Astrocyte (in vitro differentiated cells and primary cell): ENCODE results near the gene FBXO7. TPM values are rescaled to one million over a fixed set of nuclear protein-coding genes. Genes with fewer than 3 reads are reported as not detected.

Source experiments
- DNase-seq: peaks from one replicate; pipeline ENCODE4 v3.0.0-alpha.2; 2010; ENCODE audit warnings: low read depth
- FAIRE-seq: peaks from 2 replicates; lab custom pipeline; 2011; peaks lifted over from hg19 to GRCh38; lab: Jason Lieb, UNC
- H2AFZ ChIP-seq: 2 replicates; pipeline ENCODE4 v1.6.0; 2012; ENCODE audit warnings: low read depth, low read length, inconsistent platforms
- H3K27ac ChIP-seq: 2 replicates; pipeline ENCODE4 v1.5.1; 2011; ENCODE audit warnings: low read depth, low read length, inconsistent platforms
- H3K27me3 ChIP-seq: 2 replicates; pipeline ENCODE4 v1.6.0; 2011; ENCODE audit warnings: low read length, inconsistent platforms; ENCODE audit not compliant: insufficient read depth
- H3K36me3 ChIP-seq: 2 replicates; pipeline ENCODE4 v1.5.1; 2011; ENCODE audit warnings: low read length, inconsistent platforms; ENCODE audit not compliant: insufficient read depth
- H3K4me1 ChIP-seq: 2 replicates; pipeline ENCODE4 v1.5.1; 2011; ENCODE audit warnings: low read length, inconsistent platforms; ENCODE audit not compliant: insufficient read depth
- H3K4me2 ChIP-seq: 2 replicates; pipeline ENCODE4 v1.6.0; 2012; ENCODE audit warnings: low read length, inconsistent platforms
- H3K4me3 ChIP-seq: 2 replicates; pipeline ENCODE4 v1.5.1; 2011; ENCODE audit warnings: low read depth, mild to moderate bottlenecking, low read length, inconsistent platforms; ENCODE audit not compliant: insufficient read depth
- H3K79me2 ChIP-seq: 2 replicates; pipeline ENCODE4 v1.6.0; 2012; ENCODE audit warnings: mild to moderate bottlenecking, low read length, inconsistent platforms; ENCODE audit not compliant: insufficient read depth
- H3K9ac ChIP-seq: 2 replicates; pipeline ENCODE4 v1.6.0; 2012; ENCODE audit warnings: mild to moderate bottlenecking, low read length, inconsistent platforms
- H3K9me3 ChIP-seq: 2 replicates; pipeline ENCODE4 v1.5.1; 2012; ENCODE audit warnings: low read depth, mild to moderate bottlenecking, low read length, inconsistent platforms; ENCODE audit not compliant: insufficient read depth
- H4K20me1 ChIP-seq: 2 replicates; pipeline ENCODE4 v1.6.0; 2012; ENCODE audit warnings: low read length, inconsistent platforms; ENCODE audit not compliant: insufficient read depth
- H3K27ac Mint-ChIP-seq: one replicate; pipeline ENCODE4 v1.8.0; 2021; ENCODE audit warnings: mild to moderate bottlenecking, mixed read lengths; ENCODE audit not compliant: unreplicated experiment
- H3K27me3 Mint-ChIP-seq: one replicate; pipeline ENCODE4 v1.8.0; 2021; ENCODE audit warnings: low read depth, mixed read lengths; ENCODE audit not compliant: unreplicated experiment
- H3K36me3 Mint-ChIP-seq: one replicate; pipeline ENCODE4 v1.8.0; 2021; ENCODE audit warnings: low read depth, mixed read lengths; ENCODE audit not compliant: unreplicated experiment
- H3K4me1 Mint-ChIP-seq: one replicate; pipeline ENCODE4 v1.8.0; 2021; ENCODE audit warnings: low read depth, mixed read lengths; ENCODE audit not compliant: unreplicated experiment
- H3K4me3 Mint-ChIP-seq: one replicate; pipeline ENCODE4 v1.8.0; 2021; ENCODE audit warnings: mild to moderate bottlenecking, moderate library complexity, mixed read lengths; ENCODE audit not compliant: unreplicated experiment
- H3K9me3 Mint-ChIP-seq: one replicate; pipeline ENCODE4 v1.8.0; 2021; ENCODE audit warnings: mild to moderate bottlenecking, mixed read lengths; ENCODE audit not compliant: unreplicated experiment
- CTCF ChIP-seq: IDR thresholded peaks from 2 replicates; pipeline ENCODE4 v1.5.1; 2011; ENCODE audit warnings: low read depth, mild to moderate bottlenecking, inconsistent platforms, low read length, moderate library complexity; ENCODE audit not compliant: insufficient read depth
- EZH2 ChIP-seq: IDR thresholded peaks from 2 replicates; pipeline ENCODE4 v1.6.1; 2012; ENCODE audit warnings: mild to moderate bottlenecking, low read length, inconsistent platforms; ENCODE audit not compliant: insufficient read depth
- total RNA-seq: library from RNA; stranded (reverse); gene quantifications from 2 replicates; pipeline ENCODE4 v1.2.1, GENCODE V29; 2021

FBXO7 gene
- total RNA-seq, 1 donor from 2014 or later, result 85.9 TPM

- H3K36me3 Mint-ChIP-seq, result no peaks in the 10 kb centered on the region
- no peak overlapping the region for H3K27ac Mint-ChIP-seq
- FAIRE-seq, result no peak
These were observed 61.0 kb downstream of the FBXO7 start for GRCh38 chr22:32535531-32536190.

GRCh38 chr22:32536352-32536751 lies 61.7 kb downstream of the FBXO7 start:
- TF ChIP-seq CTCF, result no peak
- Histone ChIP-seq H3K9ac (no peak overlapping the region), H3K4me3 (no peak overlapping the region), H3K79me2 (no peaks in the 10 kb centered on the region), H3K36me3 (no peaks in the 10 kb centered on the region), H3K4me2 (no peak overlapping the region), H3K9me3 (no peaks in the 10 kb centered on the region), H3K4me1 (peaks cover 26% of the 10 kb centered on the region), H3K27me3 (peaks cover 9% of the 10 kb centered on the region), H2AFZ (no peak overlapping the region), H4K20me1 (no peaks in the 10 kb centered on the region), H3K27ac (no peak overlapping the region)
- no peaks in the 10 kb centered on the region for H3K36me3 Mint-ChIP-seq
- peaks cover 38% of the 10 kb centered on the region for H3K4me1 Mint-ChIP-seq
- FAIRE-seq (no peak), DNase-seq (no peak)
- peaks cover 4% of the 10 kb centered on the region for H3K9me3 Mint-ChIP-seq
- no peak overlapping the region for H3K27ac Mint-ChIP-seq
- no peaks in the 10 kb centered on the region for H3K27me3 Mint-ChIP-seq
- no peak overlapping the region for H3K4me3 Mint-ChIP-seq

More at GRCh38 chr22:32535531-32536190, 61.0 kb downstream of the FBXO7 start:
- Histone ChIP-seq H3K27ac (no peak overlapping the region), H3K9me3 (no peaks in the 10 kb centered on the region), H3K9ac (no peak overlapping the region), H3K4me3 (no peak overlapping the region), H3K4me2 (no peak overlapping the region), H4K20me1 (no peaks in the 10 kb centered on the region), H3K36me3 (no peaks in the 10 kb centered on the region), H3K27me3 (peaks cover 3% of the 10 kb centered on the region), H3K79me2 (no peaks in the 10 kb centered on the region), H2AFZ (no peak overlapping the region), H3K4me1 (peaks cover 26% of the 10 kb centered on the region)
- Mint-ChIP-seq H3K27me3 (no peaks in the 10 kb centered on the region), H3K9me3 (peaks cover 4% of the 10 kb centered on the region), H3K4me3 (no peak overlapping the region), H3K4me1 (peaks cover 40% of the 10 kb centered on the region)
- TF ChIP-seq EZH2 (no peak), CTCF (no peak)
- DNase-seq, result no peak

GRCh38 chr22:32538521-32538920 lies 63.9 kb downstream of the FBXO7 start:
- FAIRE-seq, result no peak
- H3K27ac Mint-ChIP-seq, result no peak overlapping the region

More at GRCh38 chr22:32538521-32538920, 63.9 kb downstream of the FBXO7 start:
- Histone ChIP-seq H3K27ac (no peak overlapping the region), H3K4me1 (peaks cover 10% of the 10 kb centered on the region), H3K4me2 (no peak overlapping the region), H3K9me3 (no peaks in the 10 kb centered on the region), H2AFZ (no peak overlapping the region), H3K9ac (no peak overlapping the region), H4K20me1 (no peaks in the 10 kb centered on the region), H3K4me3 (no peak overlapping the region), H3K79me2 (no peaks in the 10 kb centered on the region), H3K27me3 (peaks cover 14% of the 10 kb centered on the region), H3K36me3 (no peaks in the 10 kb centered on the region)
- H3K27me3 Mint-ChIP-seq, result peaks cover 3% of the 10 kb centered on the region
- no peak for DNase-seq
- TF ChIP-seq CTCF (no peak), EZH2 (no peak)
- H3K4me1 Mint-ChIP-seq, result peaks cover 23% of the 10 kb centered on the region
- no peaks in the 10 kb centered on the region for H3K36me3 Mint-ChIP-seq
- no peak overlapping the region for H3K4me3 Mint-ChIP-seq
- H3K9me3 Mint-ChIP-seq, result peaks cover 4% of the 10 kb centered on the region
